Adipocyte (in vitro differentiated cells): ENCODE results near the gene CAMK2B.

Experiments used
- DNase-seq: peaks from one replicate; pipeline ENCODE4 v3.0.0-alpha.2; 2015; ENCODE audit warnings: low read depth
- H3K27me3 ChIP-seq: replicated peaks from 2 replicates; pipeline ENCODE4 v1.7.0; 2013; ENCODE audit warnings: mild to moderate bottlenecking, low read length, moderate library complexity; ENCODE audit not compliant: control insufficient read depth, insufficient read depth
- H3K36me3 ChIP-seq: 2 replicates; pipeline ENCODE4 v1.7.0; 2013; ENCODE audit warnings: low read length, mild to moderate bottlenecking, moderate library complexity; ENCODE audit not compliant: control insufficient read depth, insufficient read depth, severe bottlenecking
- H3K4me1 ChIP-seq: 2 replicates; pipeline ENCODE4 v1.7.0; 2013; ENCODE audit warnings: mild to moderate bottlenecking, low read length, moderate library complexity; ENCODE audit not compliant: control insufficient read depth, insufficient read depth
- H3K4me3 ChIP-seq: 2 replicates; pipeline ENCODE4 v1.7.0; 2013; ENCODE audit warnings: mild to moderate bottlenecking, low read length, moderate library complexity
- H3K9ac ChIP-seq: 2 replicates; pipeline ENCODE4 v1.7.0; 2013; ENCODE audit warnings: mild to moderate bottlenecking, low read length, moderate library complexity
- H3K9me3 ChIP-seq: 2 replicates; pipeline ENCODE4 v1.7.0; 2013; ENCODE audit warnings: mild to moderate bottlenecking, low read length, moderate library complexity; ENCODE audit not compliant: control insufficient read depth

CAMK2B gene

DNA sequence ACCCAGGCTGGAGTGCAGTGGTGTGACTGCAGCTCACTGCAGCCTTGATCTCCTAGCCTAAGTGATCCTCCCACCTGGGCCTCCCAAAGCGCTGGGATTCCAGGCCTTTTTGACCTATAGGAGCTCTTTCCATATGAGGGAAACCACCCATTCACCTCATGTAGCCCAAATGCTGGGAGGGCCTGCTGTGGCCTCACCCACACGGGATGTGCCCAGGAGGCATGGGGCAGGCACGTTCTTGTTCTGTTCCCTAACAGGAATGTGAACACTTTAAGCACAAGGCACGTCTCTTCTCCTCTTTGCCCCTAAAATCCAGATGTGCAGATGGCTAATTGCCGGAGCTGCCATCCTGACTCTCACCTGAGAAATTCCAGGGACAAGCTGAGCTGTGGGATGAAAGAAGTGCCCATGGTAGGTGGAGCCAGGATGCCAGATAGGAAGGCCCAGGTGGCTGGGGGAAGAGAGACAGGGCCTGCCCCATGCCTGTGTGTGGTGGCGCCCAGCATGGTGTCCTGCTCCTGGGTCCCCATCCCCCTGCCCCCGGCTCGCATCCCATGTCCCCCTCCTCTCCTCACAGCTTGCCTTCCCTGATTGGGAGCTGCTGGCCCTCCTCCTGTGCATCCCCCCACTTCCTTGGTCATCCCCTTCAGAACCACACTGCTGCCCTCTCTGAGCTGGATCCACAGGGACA, 17.3 kb downstream of the CAMK2B start:
- Histone ChIP-seq H3K9ac (no peak overlapping the region), H3K4me3 (no peak overlapping the region), H3K27me3 (no peaks in the 10 kb centered on the region), H3K4me1 (peaks cover 4% of the 10 kb centered on the region), H3K9me3 (no peaks in the 10 kb centered on the region), H3K36me3 (no peaks in the 10 kb centered on the region)
- no peak for DNase-seq

DNA sequence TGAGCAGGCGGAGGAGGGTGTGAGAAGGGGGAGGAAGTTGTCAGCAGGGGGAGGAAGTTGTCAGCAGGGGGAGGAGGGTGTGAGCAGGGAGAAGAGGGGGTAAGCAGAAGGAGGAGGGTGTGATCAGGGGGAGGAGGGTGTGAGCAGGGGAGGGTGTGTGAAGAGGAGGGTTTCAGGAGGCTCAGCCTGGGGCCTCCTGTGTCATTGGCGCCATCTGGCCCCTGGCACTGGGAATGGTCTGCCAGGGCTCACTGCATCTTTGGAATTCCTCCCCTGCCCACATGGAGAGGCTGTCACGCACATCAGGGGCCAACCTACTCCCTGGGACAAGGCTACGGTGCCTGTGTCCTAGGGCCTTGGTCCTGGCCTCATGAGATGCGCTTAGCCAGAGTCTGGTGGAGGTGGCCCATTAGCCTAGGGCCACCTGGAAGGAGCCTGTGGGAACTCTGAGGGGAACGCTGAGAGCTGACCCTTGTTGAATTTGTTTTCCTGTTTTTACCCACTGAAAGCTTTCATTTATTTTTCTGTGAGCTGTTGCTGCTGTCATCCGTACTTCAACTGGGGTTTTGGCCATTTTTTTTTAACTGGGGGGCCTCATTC, 18.0 kb downstream of the CAMK2B start:
- Histone ChIP-seq H3K4me1 (peaks cover 4% of the 10 kb centered on the region), H3K9ac (no peak overlapping the region), H3K36me3 (no peaks in the 10 kb centered on the region), H3K27me3 (no peaks in the 10 kb centered on the region), H3K9me3 (peaks cover 5% of the 10 kb centered on the region), H3K4me3 (no peak overlapping the region)
- DNase-seq = peak; percentile 66

DNA sequence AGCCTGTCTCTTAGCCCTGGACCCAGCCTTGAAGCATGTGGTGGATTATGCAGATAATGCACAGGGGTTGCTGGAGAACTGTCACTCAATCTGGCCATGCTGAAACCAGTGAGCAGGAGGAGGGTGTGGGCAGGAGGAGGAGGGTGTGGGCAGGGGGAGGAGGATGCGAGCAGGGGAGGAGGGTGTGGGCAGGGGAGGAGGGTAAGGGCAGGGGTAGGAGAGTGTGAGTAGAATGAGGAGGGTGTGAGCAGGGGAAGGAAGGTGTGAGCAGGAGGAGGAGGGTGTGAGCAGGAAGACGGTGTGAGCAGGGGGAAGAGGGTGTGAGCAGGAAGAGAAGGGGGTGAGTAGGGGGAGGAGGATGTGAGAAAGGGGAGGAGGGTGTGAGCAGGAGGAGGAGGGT, 18.8 kb downstream of the CAMK2B start:
- H3K4me3 ChIP-seq = no peak overlapping the region
- peaks cover 13% of the 10 kb centered on the region for H3K9me3 ChIP-seq
- DNase-seq = no peak

DNA sequence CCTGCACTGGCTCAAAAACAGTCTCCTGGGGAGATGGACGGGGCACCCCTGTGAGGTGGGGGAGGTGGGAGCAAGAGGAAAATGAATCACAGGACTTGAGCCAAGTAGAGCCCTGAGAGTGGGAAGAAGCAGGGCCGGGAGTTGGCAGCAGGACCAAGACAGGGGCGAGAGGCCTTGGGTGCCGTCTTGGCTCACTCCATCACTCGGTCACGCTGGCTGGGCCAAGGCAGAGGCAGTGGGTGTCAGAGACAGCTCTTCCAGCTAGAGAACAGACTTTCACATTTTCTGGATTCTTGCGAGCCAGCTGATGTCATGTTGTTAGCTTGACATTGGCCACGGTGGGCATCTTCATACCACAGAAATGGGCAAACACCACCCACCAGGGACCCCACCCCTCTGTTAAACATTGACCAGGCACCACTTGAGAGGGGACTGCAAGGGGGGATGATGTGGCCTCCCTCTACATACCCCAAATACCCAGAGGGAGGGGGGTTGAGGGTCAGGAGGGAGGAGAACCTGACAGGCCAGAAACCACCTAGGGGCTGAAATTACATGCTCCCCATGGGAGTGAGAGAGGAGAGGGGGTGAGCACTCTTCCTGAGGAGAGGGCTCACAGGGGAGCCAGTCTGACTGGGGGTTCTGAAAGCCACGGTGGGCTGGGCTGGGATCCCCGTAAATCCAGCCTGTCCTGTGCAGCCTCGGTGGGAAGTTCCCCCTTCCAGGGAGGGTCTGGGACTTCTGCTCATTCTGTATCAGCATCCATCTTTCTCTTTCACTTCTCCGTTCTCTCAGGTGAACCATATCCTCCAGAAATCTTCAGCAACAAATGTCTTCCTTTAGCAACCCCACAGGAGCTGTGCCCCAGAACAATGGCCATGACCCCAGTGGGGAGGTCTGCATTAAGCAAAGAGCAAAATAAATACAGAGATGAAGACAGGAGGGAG, 19.6 kb downstream of the CAMK2B start:
- Histone ChIP-seq H3K4me1 (peaks cover 4% of the 10 kb centered on the region), H3K9ac (no peak overlapping the region), H3K36me3 (no peaks in the 10 kb centered on the region), H3K27me3 (no peaks in the 10 kb centered on the region), H3K9me3 (peaks cover 13% of the 10 kb centered on the region), H3K4me3 (no peak overlapping the region)
- no peak for DNase-seq

More for the DNA sequence above, 18.8 kb downstream of the CAMK2B start:
- Histone ChIP-seq H3K36me3 (no peaks in the 10 kb centered on the region), H3K27me3 (no peaks in the 10 kb centered on the region), H3K9ac (no peak overlapping the region), H3K4me1 (peaks cover 4% of the 10 kb centered on the region)

DNA sequence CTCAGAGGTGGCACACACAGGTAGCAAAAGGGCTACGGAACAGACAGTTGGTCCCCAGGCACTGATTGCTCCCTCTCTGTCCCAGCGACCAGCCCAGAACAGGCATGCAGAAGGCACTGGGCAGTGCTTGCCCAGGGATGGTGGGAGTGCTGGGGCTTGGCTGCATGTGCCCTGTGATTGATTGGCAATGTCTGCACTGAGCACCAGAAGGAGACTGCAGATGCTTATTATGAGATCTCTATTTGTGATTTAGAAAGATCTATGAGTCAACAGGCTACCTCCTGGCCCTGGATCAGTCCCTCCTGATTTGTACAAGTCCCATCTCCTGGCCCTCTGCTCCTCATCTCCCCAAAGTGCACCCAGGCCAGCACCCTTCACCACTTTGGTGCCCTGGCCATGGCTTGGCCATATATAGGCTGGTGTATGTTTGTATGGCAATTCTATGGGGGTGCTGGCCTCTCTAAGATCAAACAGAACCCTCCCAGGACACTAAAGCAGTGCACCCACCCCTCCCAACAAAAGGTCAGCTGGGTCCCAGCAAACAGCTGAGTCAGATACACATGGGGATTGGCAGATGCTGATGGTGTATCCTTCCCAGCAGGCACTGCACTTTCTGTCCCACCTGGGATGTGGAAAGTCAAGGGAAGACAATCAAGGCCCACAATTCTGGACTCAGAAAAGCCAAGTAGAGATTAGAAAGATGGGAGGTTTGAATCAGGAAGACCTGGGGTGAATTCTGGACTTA, 30.9 kb downstream of the CAMK2B start:
- Histone ChIP-seq H3K4me1 (no peaks in the 10 kb centered on the region), H3K9ac (no peak overlapping the region), H3K4me3 (no peak overlapping the region), H3K36me3 (no peaks in the 10 kb centered on the region), H3K9me3 (no peaks in the 10 kb centered on the region), H3K27me3 (peaks cover 52% of the 10 kb centered on the region)
- DNase-seq = no peak

DNA sequence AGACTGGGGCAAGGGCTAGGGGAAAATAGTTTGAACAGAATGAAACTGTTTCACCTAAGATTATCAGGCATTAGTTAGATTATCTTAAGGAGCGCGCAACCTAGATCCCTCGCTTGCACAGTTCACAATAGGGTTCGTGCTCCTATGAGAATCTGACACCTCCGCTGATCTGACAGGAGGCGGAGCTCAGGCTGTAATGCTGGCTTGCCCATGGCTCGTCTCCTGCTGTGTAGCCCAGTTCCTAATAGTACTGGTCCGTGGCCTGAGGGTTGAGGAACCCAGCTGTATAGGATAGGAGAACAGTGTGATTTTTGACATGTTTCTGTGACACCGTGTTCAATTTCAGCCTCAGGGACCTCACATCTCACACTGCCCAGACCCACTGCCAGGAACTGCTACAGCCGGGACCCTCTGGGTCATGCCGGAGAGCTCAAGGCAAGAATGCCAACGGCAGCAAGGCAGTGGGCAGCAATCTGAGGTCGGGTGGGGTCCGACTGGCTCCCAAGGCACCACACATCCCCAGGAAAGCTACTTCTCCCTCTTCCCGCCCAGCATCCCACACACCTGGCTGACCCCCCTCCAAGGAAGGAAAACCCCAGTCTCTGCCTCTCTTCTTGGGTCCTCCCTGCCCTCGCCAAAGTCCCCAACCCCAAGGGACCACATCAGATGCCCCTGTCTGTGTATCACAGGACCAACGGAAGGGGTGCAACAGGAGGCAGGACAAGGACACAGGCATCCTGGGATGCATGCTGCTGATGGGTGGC, 31.7 kb downstream of the CAMK2B start:
- no peaks in the 10 kb centered on the region for H3K9me3 ChIP-seq
- no peak overlapping the region for H3K9ac ChIP-seq
- no peak for DNase-seq
- H3K4me3 ChIP-seq = no peak overlapping the region
- H3K4me1 ChIP-seq = no peaks in the 10 kb centered on the region
- H3K36me3 ChIP-seq = no peaks in the 10 kb centered on the region
- H3K27me3 ChIP-seq = peaks cover 55% of the 10 kb centered on the region

DNA sequence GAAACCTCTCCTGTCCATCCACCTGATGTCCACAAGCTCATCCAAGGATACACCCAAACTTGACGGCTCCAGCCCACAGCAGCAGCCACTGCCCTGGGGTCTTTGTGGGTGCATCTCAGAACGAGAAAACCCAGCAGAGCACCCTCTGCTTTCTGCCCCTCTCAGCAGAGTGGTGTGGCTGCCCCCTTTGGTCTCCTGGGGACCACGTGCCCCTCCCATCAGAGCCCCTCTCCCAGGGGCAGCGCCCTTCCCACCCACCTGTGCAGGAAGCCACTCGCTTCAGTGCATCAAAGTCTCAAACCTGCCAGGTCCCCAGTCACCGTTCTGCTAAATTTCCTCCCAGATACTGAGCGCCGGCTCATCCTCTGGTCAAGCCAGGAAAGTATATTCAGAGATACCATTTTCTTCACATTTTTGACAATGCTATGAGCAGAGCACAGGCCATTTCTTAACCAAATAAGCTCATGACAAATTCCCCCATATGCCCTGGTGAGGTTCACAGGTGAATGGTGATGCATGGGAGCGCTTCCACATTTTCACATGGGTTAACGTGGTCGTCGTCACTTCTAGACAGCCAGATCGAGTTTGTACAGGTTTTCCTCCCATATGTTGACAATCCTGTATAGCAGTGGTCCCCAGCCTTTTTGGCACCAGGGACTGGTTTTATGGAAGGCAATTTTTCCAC, 32.4 kb downstream of the CAMK2B start:
- H3K4me1 ChIP-seq = no peaks in the 10 kb centered on the region
- DNase-seq = no peak
- H3K4me3 ChIP-seq = no peak overlapping the region
- no peak overlapping the region for H3K9ac ChIP-seq
- peaks cover 55% of the 10 kb centered on the region for H3K27me3 ChIP-seq
- H3K36me3 ChIP-seq = no peaks in the 10 kb centered on the region
- no peaks in the 10 kb centered on the region for H3K9me3 ChIP-seq

DNA sequence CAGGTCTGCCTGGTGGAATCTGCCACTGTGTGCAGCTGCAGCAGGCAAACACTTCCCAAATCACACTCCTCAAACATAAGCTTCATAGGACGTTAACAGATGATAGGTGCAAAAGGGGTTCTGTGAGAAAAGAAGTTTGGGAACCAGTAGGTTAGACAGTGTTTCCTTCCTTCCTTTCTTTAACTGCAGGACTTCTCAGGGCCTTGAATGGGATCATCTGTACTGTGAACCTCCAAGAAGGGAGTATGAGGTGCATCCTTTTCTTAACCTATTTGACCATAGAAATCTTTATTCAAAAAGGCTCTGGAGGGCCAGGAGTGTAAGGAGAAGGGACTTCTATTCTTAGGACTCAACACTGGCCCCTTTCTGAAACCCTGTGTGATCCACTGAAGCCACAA, 33.0 kb downstream of the CAMK2B start:
- Histone ChIP-seq H3K4me1 (no peaks in the 10 kb centered on the region), H3K9me3 (no peaks in the 10 kb centered on the region), H3K4me3 (no peak overlapping the region), H3K27me3 (peaks cover 55% of the 10 kb centered on the region), H3K36me3 (no peaks in the 10 kb centered on the region), H3K9ac (no peak overlapping the region)
- no peak for DNase-seq

DNA sequence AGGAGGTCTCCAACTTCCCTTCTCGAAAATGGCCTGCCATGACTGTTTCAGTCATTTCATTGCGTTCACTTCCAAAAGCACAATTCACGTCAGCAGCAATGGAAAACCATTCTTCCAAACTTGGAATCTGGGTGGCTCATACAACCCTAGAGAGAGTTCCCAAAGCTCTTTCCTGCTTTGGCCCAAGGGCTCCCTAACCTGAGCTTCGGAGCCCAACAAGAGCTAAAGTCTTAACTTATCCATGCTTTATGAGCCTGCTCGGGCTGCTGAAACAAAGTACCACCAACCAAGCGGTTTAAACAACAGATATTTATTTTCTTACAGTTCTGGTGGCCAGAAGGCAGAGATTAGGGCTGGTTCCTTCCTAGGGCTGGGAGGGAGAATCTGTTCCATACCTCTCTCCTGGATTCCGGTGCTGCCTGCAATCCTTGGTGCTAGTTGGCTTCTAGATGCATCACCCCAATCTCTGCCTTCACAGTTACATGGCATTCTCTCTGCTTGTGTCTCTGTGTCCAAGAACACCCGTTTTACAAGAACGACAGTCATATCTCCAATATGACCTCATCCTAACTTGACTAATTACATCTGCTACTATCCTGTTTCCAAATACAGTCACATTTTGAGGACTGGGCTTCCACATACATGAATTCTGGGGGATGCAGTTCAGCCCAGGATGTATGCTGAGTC, 33.5 kb downstream of the CAMK2B start:
- no peak for DNase-seq
- no peaks in the 10 kb centered on the region for H3K36me3 ChIP-seq
- H3K27me3 ChIP-seq = peaks cover 53% of the 10 kb centered on the region
- no peaks in the 10 kb centered on the region for H3K4me1 ChIP-seq
- H3K9ac ChIP-seq = no peak overlapping the region
- no peaks in the 10 kb centered on the region for H3K9me3 ChIP-seq
- H3K4me3 ChIP-seq = no peak overlapping the region
